PFSK-1 (cell line): ENCODE measurements around the gene NAV2.

ENCODE experiments used
- FOXP2 ChIP-seq: optimal IDR thresholded peaks from 2 replicates; pipeline ENCODE3; 2011; ENCODE audit warnings: borderline replicate concordance, control low read depth, inconsistent platforms; ENCODE audit not compliant: insufficient read depth; ENCODE audit errors: extremely low read length, extremely low read depth
- POLR2AphosphoS5 ChIP-seq: IDR thresholded peaks from 2 replicates; pipeline ENCODE4 v1.6.1; 2012; ENCODE audit warnings: low read depth, mild to moderate bottlenecking, control low read depth, low read length, moderate library complexity
- REST ChIP-seq, 2 experiments: IDR thresholded peaks; 2 replicates each; pipeline versions ENCODE4 v1.6.1 to v1.8.0; 2011 to 2012; ENCODE audit warnings: low read depth in 2 of 2, low read length in 2 of 2, control low read depth in 1 of 2, inconsistent platforms in 1 of 2, mild to moderate bottlenecking in 1 of 2, moderate library complexity in 1 of 2; ENCODE audit not compliant: insufficient read depth in 1 of 2
- SIN3A ChIP-seq: IDR thresholded peaks from 2 replicates; pipeline ENCODE4 v1.6.1; 2012; ENCODE audit warnings: mild to moderate bottlenecking, low read length, moderate library complexity, borderline replicate concordance; ENCODE audit not compliant: insufficient read depth
- TAF1 ChIP-seq: IDR thresholded peaks from 2 replicates; pipeline ENCODE4 v1.6.1; 2012; ENCODE audit warnings: low read length, control low read depth, borderline replicate concordance; ENCODE audit not compliant: insufficient read depth

NAV2 gene

DNA sequence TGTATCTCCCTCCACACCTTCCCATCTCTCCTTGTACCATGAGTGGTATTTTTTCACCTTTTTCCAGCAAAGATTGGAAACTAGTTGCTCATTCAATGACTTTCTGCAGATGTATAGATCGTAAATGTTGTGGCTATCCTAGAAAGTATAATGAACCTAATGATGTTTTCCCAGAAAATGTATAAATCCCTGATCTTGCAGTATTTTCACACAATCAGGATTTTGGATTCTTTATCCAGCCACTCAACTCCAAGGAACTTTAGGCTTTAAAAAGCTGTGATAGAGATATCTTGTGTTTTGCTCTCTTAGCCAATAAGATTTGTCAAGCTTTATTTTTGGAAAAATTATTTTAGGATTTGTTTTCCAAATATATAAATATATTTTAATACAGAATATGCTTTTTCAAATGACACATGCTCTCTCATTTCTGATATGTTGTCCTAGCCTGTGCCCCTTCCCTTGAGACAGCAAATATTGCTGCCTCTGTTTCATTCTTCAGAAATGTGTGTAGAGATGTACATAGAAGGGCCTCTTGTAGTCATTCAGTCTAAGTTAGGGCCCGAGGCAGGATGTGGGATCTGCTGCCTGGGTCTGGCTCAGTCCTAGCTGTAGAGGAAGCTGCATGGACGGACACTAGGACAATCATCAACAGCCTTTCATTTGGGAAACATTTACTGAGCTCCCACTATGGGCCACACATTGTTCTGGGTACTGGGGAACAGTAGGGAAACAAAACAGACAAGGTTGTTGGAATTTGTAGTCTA is 62.4 kb downstream of the NAV2 start:
- TF ChIP-seq SIN3A, result no peak
- TF ChIP-seq REST (IDR thresholded peaks at IDR 0.05; ENCODE audit: insufficient read depth in 1 of 2, low read depth in 2 of 2, low read length in 2 of 2), result no peak
- TF ChIP-seq TAF1, result no peak

GRCh38 chr11:19775622-19776021 is 63.0 kb downstream of the NAV2 start:
- TF ChIP-seq REST (IDR thresholded peaks at IDR 0.05; ENCODE audit: insufficient read depth in 1 of 2, low read depth in 2 of 2, low read length in 2 of 2) (no peak), POLR2AphosphoS5 (no peak), TAF1 (no peak), FOXP2 (no peak), SIN3A (no peak)

- TF ChIP-seq FOXP2 (no peak), TAF1 (no peak), REST (IDR thresholded peaks at IDR 0.05; ENCODE audit: insufficient read depth in 1 of 2, low read depth in 2 of 2, low read length in 2 of 2) (no peak), POLR2AphosphoS5 (no peak), SIN3A (no peak)
Measured at GRCh38 chr11:19777039-19777376, 64.4 kb downstream of the NAV2 start.

DNA sequence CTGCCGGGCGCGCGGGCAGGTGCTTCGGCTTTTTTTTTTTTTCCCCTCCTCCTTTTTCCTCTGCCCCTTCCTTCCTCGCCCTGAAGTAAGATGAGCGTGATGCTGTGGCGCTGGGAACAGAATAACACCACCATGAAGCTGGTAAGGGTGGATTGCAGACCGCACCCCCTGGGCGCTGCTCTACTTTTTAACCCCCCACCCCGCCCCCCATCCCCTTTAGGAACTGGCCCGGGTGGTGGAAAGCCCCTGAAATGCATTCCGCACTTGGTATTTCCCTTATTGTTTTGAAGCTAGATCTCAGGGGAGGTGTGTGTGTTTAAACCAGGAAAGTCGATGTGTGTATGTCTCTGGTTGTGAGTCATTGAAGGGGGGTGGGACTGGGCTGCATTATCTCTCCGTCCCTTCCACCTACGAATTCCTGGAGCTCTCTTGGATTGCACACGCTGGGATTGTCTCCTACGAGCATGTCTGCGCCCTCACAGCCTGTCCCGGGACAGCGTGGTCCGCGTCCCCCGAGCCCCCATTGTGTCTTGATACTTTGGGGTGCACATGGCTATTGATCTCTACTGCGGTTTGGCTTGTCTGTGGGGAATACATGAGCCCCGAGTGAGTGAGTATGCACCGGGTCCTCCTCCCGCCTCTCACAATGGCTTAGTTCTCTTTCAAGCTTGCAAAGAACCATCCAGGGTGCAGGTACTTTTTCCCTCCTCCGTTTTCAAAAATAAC is 64.9 kb downstream of the NAV2 start:
- TF ChIP-seq TAF1 (no peak), SIN3A (0 out of 2 replicates have a peak, but pooled peaks have one; percentile 62)

DNA sequence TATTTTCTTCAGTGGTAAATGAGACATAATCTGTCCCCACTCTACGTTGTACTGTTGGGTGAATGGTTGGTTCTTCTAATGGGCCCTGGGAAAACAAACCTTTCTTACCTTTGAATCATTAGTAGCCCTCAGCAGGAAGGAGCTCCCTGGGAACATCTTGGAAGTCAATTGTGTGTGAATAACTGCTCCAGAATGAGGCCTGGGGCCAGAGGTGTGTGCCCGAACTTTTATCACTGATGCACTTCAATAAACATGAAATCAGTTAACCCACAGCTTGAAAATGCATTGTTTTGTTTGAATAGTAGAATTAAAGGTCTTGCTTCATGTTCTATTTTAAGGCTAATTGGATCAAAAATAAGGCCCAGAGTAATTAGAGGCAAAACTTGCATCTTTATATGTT is 67.1 kb downstream of the NAV2 start:
- TF ChIP-seq REST (IDR thresholded peaks at IDR 0.05; ENCODE audit: insufficient read depth in 1 of 2, low read depth in 2 of 2, low read length in 2 of 2), result no peak
- no peak for TF ChIP-seq FOXP2
- TF ChIP-seq TAF1, result no peak
- TF ChIP-seq SIN3A, result no peak
- no peak for TF ChIP-seq POLR2AphosphoS5
